Activated CD8-positive, alpha-beta memory T cell treated with anti-CD3 and anti-CD28 coated beads, Interleukin-2, amount 50 U/mL, for 4 hours (primary cell): ENCODE measurements around the gene RNF111.
"Not testable (repeated sequence)": the region's sequence is repeated elsewhere in the genome, so short reads cannot be mapped to it uniquely, and the experiment has no call there.

Experiments
- DNase-seq: peaks from one replicate; pipeline ENCODE4 v3.0.0-alpha.2; 2020

RNF111 gene

DNA sequence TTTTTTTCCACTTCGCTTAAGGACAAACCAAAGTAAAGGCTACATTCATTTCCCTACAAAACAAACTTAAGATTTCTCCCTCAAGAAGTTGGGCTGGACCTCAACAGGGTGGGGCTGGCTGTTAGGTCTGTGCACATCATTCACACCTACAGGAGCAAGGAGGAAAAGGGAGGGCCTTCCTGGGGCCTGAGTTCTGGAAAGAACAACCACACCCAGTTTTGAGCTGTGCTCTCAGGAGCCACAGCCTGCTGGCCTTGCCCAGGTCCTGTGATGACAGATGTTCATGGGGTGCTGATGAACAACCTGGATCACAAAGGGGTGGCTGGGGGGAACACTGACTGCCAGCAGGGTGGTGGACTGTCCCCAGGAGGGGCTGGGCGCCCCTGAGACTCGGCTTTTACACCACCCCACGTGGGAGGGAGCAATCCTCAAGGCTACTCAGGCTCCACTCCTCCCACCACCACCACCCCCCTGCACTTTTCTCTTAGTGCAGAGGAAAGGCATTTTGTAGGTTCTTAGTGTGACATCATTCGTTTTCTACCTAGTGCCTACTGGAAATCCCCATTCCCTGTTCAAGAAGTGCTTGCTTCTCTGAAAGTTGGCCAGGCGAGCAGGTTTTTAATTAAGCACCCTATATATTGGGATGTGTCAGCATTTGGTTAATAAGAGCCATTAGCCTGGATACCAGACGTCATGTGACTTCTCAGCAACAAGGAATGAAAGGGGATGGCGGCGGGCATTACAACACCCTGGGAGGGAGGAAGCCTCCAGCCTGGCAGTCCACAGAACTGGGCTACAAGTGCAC is 153.2 kb downstream of the RNF111 start:
- no peak for DNase-seq

DNA sequence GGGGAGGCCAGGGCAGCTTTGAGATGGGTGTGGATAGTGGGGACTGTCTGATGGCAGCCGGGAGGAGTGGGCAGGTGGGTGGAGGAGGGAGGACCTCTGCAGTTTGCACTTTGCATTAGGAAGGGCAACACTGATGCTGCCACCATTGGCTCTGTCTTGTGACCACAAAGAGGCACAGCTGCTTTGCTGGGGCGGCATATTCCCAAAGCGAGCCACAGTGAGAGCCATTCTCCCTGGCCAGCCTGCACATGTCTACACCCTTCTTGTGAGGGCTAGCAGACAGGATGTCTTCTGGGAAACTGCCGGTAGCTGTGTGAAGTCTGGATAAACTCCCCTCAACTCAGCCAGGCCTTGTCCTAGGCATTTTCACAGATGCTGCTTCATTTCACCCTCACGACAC is 155.8 kb downstream of the RNF111 start:
- DNase-seq, result no peak

DNA sequence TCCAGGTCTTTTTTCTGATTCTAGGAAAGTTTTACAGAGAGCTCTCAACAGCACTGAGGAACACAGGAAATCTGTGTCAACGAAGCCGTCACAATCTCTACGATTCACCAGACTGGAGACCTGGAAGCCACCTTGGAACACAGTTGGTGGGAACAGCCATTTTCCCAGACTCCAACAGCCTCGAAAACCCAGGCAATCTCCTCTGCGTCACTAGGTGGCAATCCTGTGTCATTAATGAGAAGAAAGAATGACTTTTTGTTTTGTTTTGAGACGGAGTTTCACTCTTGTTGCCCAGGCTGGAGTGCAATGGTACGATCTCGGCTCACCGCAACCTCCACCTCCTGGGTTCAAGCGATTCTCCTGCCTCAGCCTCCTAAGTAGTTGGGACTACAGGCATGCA is 157.1 kb downstream of the RNF111 start:
- DNase-seq, result not testable (repeated sequence)
